Stimulated activated naive CD8-positive, alpha-beta T cell treated with anti-CD3 and anti-CD28 coated beads, Interleukin-15, Interleukin-2, amounts not matched to agents 100 ng/mL and 50 ng/mL, for 24 hours (primary cell): ENCODE results near the gene SORCS2.

Experiments
- H3K27ac Mint-ChIP-seq: one replicate; pipeline ENCODE4 v1.8.0; 2021; ENCODE audit warnings: mild to moderate bottlenecking, mixed read lengths
- H3K27me3 Mint-ChIP-seq: one replicate; pipeline ENCODE4 v1.8.0; 2021; ENCODE audit warnings: mixed read lengths
- H3K36me3 Mint-ChIP-seq: one replicate; pipeline ENCODE4 v1.8.0; 2021; ENCODE audit warnings: low read depth, mixed read lengths
- H3K4me1 Mint-ChIP-seq: one replicate; pipeline ENCODE4 v1.8.0; 2021; ENCODE audit warnings: low read depth, mixed read lengths
- H3K4me3 Mint-ChIP-seq: one replicate; pipeline ENCODE4 v1.8.0; 2021; ENCODE audit warnings: mild to moderate bottlenecking, mixed read lengths
- H3K9me3 Mint-ChIP-seq: one replicate; pipeline ENCODE4 v1.8.0; 2021; ENCODE audit warnings: mixed read lengths

Gene SORCS2

GRCh38 chr4:7717946-7718490 is 525.7 kb downstream of the SORCS2 start:
- Mint-ChIP-seq H3K4me3 (no peak overlapping the region), H3K4me1 (peaks cover 3% of the 10 kb centered on the region), H3K9me3 (no peaks in the 10 kb centered on the region), H3K36me3 (no peaks in the 10 kb centered on the region), H3K27me3 (peaks cover 11% of the 10 kb centered on the region), H3K27ac (no peak overlapping the region)

GRCh38 chr4:7719354-7720174 is 527.2 kb downstream of the SORCS2 start:
- Mint-ChIP-seq H3K27ac (no peak overlapping the region), H3K9me3 (peaks cover 7% of the 10 kb centered on the region), H3K4me1 (peaks cover 3% of the 10 kb centered on the region), H3K36me3 (no peaks in the 10 kb centered on the region), H3K27me3 (peaks cover 11% of the 10 kb centered on the region), H3K4me3 (no peak overlapping the region)

DNA sequence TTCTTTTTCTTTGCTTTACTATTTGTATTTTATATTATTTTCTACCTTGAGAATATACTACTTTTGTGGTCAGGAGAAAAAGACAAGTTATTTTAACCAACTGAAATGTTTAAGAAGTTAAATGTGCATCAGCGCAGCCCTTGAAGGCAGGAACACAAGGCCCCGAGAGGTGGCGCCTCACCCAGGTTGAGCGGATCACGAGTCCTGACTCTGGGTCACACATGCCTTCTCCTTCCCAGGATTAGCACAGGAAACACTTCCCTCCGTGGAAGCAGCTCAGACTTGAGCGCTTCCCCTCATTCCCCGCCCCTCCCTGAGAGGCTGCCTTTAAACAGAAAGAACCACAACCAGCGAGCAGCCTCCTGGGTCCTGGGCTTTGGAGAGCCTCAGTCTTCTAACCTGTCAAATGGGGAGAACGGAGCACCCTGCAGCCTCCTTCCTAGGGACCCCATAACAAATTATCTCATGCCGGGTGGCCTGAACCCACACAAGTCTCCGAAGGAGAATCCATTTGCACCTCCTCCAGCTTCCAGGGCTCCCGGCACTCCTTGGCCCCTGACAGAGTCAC is 529.7 kb downstream of the SORCS2 start:
- peaks cover 11% of the 10 kb centered on the region for H3K27me3 Mint-ChIP-seq
- H3K9me3 Mint-ChIP-seq: peaks cover 9% of the 10 kb centered on the region
- no peak overlapping the region for H3K4me3 Mint-ChIP-seq
- no peaks in the 10 kb centered on the region for H3K36me3 Mint-ChIP-seq
- peaks cover 3% of the 10 kb centered on the region for H3K4me1 Mint-ChIP-seq
- no peak overlapping the region for H3K27ac Mint-ChIP-seq

DNA sequence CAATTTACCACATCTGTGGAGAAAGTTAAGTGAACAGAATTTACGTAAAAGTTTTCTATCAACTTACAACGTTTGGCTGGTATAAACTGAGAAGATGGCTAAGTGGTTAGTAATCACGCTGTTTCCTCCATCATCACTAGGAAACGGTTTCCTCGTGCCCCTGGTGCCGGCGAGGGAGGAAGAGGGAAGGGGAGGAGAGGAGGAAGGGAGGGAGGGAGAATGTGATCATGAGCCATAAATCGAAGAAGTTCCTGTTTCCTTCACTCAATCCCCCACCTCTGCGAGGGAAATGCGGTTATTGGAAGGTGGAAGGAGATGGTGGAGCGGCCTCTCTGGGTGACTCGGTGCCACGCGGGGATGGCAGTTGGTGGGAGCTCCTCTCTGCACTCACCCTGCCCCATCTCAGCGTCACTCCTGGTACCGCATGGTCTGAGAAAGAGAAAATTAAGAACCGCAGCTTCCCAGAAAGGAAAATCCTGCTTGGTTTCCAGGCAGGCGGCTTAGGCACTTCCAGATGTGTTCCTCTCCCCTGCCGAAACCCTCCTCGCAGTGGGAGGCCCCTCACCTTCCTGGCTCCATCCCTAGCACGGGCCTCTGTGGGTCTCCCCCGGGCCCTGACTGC is 530.5 kb downstream of the SORCS2 start:
- Mint-ChIP-seq H3K9me3 (peaks cover 9% of the 10 kb centered on the region), H3K27me3 (peaks cover 11% of the 10 kb centered on the region), H3K27ac (no peak overlapping the region), H3K4me3 (no peak overlapping the region), H3K36me3 (no peaks in the 10 kb centered on the region), H3K4me1 (peaks cover 3% of the 10 kb centered on the region)

DNA sequence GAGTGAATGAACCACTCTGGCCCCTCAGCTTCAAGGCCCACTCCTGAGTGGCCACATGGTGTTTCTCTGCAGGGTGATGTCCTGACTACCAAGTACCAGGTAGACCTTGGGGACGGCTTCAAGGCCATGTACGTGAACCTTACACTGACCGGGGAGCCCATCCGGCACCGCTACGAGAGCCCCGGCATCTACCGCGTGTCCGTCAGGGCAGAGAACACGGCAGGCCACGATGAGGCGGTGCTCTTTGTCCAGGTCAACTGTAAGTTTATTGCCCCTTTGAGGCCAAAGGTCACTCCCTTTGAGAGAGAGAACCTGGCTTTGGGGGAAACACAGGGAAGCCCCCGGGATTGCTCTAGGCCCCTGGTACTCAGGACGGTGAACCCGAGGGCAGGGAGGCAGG is 531.3 kb downstream of the SORCS2 start:
- no peak overlapping the region for H3K27ac Mint-ChIP-seq
- peaks cover 9% of the 10 kb centered on the region for H3K9me3 Mint-ChIP-seq
- no peak overlapping the region for H3K4me3 Mint-ChIP-seq
- H3K4me1 Mint-ChIP-seq: peaks cover 3% of the 10 kb centered on the region
- H3K36me3 Mint-ChIP-seq: no peaks in the 10 kb centered on the region
- peaks cover 11% of the 10 kb centered on the region for H3K27me3 Mint-ChIP-seq

DNA sequence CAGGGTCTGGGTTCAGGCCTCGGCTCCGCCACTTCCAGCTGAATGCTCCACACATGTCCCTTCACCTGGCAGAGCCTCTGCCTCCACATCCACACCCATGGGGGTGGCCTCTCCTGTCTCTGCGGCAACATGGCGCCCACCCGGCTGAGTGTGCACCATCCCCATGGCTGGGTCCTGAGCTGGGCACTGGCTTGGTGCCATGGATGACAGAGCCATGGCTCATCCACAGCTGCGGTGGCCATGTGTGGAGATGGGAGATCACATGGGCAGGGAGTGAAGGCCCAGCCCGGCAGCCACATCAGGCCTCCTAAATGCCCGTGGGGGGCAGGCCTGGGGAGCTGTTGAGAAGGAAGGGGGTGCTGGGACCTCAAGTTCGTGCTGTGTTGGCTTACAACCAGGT is 533.6 kb downstream of the SORCS2 start:
- no peaks in the 10 kb centered on the region for H3K36me3 Mint-ChIP-seq
- no peak overlapping the region for H3K27ac Mint-ChIP-seq
- peaks cover 9% of the 10 kb centered on the region for H3K9me3 Mint-ChIP-seq
- peaks cover 4% of the 10 kb centered on the region for H3K27me3 Mint-ChIP-seq
- H3K4me3 Mint-ChIP-seq: no peak overlapping the region
- H3K4me1 Mint-ChIP-seq: no peaks in the 10 kb centered on the region

- Mint-ChIP-seq H3K27ac (no peak overlapping the region), H3K27me3 (peaks cover under 1% of the 10 kb centered on the region), H3K4me1 (no peaks in the 10 kb centered on the region), H3K4me3 (no peak overlapping the region), H3K9me3 (peaks cover 9% of the 10 kb centered on the region), H3K36me3 (no peaks in the 10 kb centered on the region)
Observed at GRCh38 chr4:7726665-7727413, 534.5 kb downstream of the SORCS2 start.

- H3K4me3 Mint-ChIP-seq: no peak overlapping the region
- no peaks in the 10 kb centered on the region for H3K4me1 Mint-ChIP-seq
- peaks cover 9% of the 10 kb centered on the region for H3K9me3 Mint-ChIP-seq
- no peaks in the 10 kb centered on the region for H3K27me3 Mint-ChIP-seq
- no peaks in the 10 kb centered on the region for H3K36me3 Mint-ChIP-seq
- H3K27ac Mint-ChIP-seq: no peak overlapping the region
Observed at GRCh38 chr4:7727749-7728148, 535.4 kb downstream of the SORCS2 start.

DNA sequence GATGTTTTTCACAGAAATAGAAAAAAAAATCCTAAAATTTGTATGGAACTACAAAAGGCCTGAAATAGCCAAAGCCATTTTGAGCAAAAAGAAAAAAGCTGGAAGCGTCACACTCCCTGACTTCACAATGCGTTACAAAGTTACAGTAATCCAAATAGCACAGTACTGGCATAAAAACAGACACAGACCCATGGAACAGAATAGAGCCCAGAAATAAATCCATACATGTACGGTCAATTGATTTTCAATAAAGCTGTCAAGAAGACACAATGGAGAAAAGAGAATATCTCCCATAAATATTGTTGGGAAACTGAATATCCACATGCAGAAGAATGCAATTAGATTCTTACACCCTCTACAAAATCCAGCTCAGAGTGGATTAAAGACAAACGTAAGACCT is 539.1 kb downstream of the SORCS2 start:
- no peak overlapping the region for H3K27ac Mint-ChIP-seq
- H3K4me1 Mint-ChIP-seq: no peaks in the 10 kb centered on the region
- no peaks in the 10 kb centered on the region for H3K9me3 Mint-ChIP-seq
- H3K36me3 Mint-ChIP-seq: no peaks in the 10 kb centered on the region
- H3K27me3 Mint-ChIP-seq: no peaks in the 10 kb centered on the region
- H3K4me3 Mint-ChIP-seq: no peak overlapping the region

DNA sequence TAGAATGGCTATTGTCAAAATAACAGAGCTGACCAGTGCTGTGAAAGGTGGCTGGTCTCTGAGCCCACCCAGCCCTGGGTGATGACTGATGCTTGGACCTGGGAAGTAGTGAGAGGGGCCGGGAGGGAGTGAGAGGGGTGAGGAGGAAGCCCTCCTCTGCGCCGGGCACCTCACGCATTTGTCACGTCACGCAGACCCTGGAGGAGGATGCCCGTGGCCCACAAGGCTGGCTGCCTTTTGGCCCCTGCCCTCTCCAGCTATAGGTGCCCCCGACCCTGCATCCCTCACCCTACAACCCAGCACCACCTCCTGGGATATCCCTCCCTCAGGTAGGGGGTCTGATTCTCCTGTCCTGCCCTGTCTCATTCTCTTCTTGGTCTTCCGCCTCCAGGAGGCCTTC is 539.9 kb downstream of the SORCS2 start:
- no peak overlapping the region for H3K27ac Mint-ChIP-seq
- H3K4me1 Mint-ChIP-seq: no peaks in the 10 kb centered on the region
- no peak overlapping the region for H3K4me3 Mint-ChIP-seq
- no peaks in the 10 kb centered on the region for H3K9me3 Mint-ChIP-seq
- no peaks in the 10 kb centered on the region for H3K27me3 Mint-ChIP-seq
- no peaks in the 10 kb centered on the region for H3K36me3 Mint-ChIP-seq

GRCh38 chr4:7733201-7733600 is 540.9 kb downstream of the SORCS2 start:
- Mint-ChIP-seq H3K4me1 (no peaks in the 10 kb centered on the region), H3K4me3 (no peak overlapping the region), H3K9me3 (no peaks in the 10 kb centered on the region), H3K27me3 (no peaks in the 10 kb centered on the region), H3K27ac (no peak overlapping the region), H3K36me3 (no peaks in the 10 kb centered on the region)

DNA sequence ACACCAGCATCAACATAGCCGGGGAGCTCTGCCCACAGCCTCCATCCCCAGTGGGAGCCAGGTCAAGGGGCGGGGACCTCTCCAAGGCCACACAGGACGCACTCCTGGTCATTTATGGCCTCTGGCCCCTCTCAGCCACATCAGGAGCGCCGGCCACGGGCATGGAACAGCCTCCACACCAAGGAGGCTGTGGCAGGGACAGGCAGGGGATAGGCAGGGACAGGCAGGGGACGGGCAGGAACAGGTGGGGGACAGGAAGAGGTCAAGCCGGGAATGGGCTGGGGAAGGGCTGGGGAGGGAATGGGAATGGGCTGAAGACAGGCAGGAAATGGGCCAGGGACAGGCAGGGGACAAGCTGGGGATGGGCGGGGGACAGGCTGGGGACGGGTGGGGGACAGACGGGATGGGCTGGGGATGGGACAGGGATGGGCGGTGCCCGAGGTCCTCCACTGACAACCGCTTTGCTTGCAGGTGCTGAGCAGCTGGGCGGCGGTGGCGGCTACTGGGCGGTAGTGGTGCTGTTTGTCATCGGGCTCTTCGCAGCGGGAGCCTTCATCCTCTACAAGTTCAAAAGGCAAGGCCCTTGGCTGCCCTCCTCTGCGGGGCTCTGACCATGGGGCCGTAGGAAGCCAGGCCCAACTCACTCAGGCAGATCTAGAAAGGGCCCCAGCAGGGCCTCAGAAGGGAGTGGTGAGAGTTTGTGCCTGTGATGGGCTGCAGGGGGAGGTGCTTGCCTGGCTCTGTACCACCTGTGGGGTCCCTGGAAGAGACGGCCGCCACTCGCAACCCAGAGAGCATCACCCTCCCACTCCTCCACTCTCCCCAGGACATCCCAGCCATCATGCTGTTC is 541.7 kb downstream of the SORCS2 start:
- Mint-ChIP-seq H3K27me3 (no peaks in the 10 kb centered on the region), H3K36me3 (no peaks in the 10 kb centered on the region), H3K9me3 (no peaks in the 10 kb centered on the region), H3K27ac (no peak overlapping the region), H3K4me1 (no peaks in the 10 kb centered on the region), H3K4me3 (no peak overlapping the region)

GRCh38 chr4:7734651-7735260 is 542.4 kb downstream of the SORCS2 start:
- Mint-ChIP-seq H3K27ac (no peak overlapping the region), H3K4me1 (no peaks in the 10 kb centered on the region), H3K4me3 (no peak overlapping the region), H3K9me3 (no peaks in the 10 kb centered on the region), H3K27me3 (no peaks in the 10 kb centered on the region), H3K36me3 (no peaks in the 10 kb centered on the region)

- Mint-ChIP-seq H3K4me1 (no peaks in the 10 kb centered on the region), H3K27ac (no peak overlapping the region), H3K9me3 (no peaks in the 10 kb centered on the region), H3K27me3 (no peaks in the 10 kb centered on the region), H3K4me3 (no peak overlapping the region), H3K36me3 (no peaks in the 10 kb centered on the region)
Observed at GRCh38 chr4:7735395-7735794, 543.1 kb downstream of the SORCS2 start.
